ENCODE results near the gene UGCG.

DNA sequence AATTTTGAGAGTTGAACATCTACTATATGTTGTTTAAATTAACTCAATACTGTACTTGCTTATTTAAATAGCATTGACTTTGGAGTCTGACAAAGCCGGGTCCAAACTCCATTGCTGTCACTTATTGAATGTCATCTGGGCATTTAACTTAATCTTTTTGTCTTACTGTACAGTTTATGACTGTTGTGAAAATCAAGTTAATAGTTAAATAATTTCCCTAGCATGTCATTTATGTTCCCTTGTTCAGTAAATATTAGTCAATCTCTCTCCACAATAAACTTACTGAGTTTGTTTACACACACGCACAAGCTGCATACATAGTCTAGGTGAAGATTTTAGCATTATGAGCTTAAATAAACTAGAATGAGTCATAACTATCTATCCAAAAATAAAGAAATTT lies 6.3 kb upstream of the UGCG start:
- TF ChIP-seq POLR2A (IDR thresholded peaks at IDR 0.05), result no peak
- TF ChIP-seq, protein P1, sequence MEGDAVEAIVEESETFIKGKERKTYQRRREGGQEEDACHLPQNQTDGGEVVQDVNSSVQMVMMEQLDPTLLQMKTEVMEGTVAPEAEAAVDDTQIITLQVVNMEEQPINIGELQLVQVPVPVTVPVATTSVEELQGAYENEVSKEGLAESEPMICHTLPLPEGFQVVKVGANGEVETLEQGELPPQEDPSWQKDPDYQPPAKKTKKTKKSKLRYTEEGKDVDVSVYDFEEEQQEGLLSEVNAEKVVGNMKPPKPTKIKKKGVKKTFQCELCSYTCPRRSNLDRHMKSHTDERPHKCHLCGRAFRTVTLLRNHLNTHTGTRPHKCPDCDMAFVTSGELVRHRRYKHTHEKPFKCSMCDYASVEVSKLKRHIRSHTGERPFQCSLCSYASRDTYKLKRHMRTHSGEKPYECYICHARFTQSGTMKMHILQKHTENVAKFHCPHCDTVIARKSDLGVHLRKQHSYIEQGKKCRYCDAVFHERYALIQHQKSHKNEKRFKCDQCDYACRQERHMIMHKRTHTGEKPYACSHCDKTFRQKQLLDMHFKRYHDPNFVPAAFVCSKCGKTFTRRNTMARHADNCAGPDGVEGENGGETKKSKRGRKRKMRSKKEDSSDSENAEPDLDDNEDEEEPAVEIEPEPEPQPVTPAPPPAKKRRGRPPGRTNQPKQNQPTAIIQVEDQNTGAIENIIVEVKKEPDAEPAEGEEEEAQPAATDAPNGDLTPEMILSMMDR (IDR thresholded peaks at IDR 0.05), result no peak
